ENCODE results near the gene ACTG1.

ACTG1 gene

DNA sequence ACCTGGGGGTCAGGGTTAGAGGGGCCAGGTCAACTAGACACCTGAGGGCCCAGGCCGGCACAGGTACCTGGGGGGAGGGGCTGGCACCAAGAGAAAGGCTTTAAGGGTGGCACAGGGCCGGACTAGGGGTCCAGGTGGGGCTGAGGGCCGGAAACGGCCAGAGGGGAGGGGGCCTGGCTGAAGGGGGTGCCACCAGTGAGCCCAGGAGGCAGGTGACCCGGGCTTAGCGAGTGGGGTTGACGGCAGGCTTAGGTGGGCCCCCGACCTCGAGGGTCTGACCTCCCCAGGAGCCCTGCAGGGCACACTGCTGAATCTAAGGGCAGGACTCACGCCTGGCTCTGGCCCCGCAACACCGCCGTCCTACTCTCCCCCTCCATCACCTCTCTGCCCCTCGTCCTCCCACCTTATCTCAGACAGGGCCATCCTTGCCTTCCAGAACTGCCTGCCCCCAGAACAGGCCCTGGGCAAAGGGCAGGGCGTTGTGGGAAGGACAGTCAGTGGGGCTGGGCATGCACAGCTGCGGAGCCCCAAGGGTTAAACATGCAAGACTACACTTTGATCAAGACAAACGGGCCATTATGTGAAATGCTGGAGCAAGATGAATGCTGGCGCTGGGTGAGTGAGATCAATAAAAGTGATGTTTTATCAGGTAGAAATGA, 44.4 kb downstream of the ACTG1 start:
- peak in 1 of 58 donors; percentile 22 for DNase-seq

DNA sequence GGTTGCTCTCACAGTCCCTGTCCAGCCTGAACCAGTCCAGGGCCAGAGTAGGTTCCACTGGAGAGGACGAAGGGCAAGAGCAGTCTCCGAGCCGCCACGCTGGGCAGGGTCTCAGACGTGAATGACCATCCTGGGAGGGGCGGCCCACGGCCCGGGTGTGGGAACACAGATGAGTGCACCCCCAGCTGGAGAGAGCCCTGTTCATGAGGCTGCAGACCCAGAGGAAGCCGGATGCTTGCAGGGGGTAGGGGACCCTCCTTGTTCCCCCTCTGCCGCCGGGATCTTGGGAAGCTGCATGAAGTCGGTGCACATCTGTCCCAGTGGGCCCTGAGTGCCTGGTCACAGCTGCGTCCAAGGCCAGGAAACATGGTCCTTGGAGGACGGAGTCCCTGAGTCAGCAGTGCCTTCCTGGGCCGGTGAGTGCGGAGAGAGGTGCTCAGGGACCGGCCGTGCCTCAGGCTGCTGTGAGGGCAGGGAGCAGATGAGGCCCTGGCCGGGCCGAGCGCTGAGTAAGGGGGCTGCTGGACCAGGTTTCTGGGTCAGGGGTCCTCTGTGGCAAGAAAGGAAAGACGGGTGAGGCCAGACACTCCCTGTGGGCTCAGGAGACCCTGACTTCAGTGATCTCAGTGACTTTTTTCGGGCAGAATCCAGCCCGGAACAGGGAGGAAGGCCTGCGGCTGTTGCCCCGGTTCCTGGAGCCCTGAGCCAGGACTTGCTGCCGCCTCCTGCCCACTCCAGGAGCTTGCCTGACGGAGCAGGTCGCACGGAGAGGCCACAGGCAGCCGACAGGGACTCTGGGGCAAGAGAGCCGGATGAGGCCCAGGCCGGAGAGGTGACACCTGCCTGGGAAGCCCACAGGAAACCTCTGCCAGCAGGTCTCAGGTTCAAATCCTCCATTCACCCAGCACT, 45.8 kb downstream of the ACTG1 start:
- DNase-seq: no peak

DNA sequence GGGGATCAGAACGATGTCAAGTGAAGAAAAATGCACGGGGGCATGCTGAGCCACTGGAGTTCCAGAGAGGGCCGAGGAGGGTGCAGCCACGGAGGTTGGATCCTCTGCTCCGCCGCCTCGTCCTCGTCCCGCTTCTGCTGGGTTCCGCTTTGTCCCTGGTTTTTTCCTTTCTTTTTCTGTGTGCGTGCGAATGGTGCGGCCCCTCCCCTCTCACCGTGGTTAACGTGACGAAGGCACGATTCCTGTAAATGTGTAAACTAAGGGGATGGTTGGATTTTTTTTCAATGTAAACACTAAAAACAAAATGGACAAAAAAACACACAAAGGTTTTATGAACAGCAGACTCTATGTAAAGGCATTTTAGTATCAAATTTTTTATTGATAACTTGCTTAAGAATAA, 46.7 kb downstream of the ACTG1 start:
- no peak for DNase-seq

DNA sequence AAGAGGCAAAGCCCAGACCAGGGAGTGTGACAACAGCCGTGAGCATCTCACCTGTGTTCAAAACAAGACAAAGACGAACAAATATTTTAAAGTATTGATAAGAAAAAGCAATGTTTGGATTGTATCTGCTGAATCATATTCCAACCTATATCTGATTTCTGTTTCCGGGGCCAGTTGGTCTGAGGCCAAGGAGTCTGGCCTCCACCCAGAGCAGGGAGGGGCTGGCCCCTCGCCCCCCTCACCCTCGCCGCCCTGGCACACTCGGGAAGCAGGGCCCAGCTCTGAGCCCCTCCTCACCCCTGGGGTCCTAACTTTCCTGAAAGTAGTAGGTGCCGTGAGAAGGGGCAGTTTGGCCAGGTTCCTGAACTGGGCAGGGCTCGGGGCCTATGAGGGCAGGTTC, 48.0 kb downstream of the ACTG1 start:
- DNase-seq: no peak

DNA sequence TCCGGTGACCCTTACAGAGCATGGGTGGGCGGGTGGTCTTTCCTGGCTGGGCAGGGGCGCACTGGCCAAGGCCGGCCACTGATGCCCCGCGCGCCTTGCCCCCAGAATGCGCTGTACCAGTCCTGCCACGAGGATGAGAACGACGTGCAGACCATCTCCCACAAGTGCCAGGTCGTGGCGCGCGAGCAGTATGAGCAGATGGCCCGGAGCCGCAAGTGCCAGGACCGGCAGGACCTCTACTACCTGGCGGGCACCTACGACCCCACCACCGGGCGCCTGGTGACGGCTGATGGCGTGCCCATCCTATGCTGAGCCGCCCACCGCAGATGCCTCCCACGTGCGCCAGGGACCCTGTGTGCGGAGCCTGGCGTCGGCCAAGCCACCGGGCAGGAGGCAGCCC, 49.1 kb downstream of the ACTG1 start:
- DNase-seq: no peak

DNA sequence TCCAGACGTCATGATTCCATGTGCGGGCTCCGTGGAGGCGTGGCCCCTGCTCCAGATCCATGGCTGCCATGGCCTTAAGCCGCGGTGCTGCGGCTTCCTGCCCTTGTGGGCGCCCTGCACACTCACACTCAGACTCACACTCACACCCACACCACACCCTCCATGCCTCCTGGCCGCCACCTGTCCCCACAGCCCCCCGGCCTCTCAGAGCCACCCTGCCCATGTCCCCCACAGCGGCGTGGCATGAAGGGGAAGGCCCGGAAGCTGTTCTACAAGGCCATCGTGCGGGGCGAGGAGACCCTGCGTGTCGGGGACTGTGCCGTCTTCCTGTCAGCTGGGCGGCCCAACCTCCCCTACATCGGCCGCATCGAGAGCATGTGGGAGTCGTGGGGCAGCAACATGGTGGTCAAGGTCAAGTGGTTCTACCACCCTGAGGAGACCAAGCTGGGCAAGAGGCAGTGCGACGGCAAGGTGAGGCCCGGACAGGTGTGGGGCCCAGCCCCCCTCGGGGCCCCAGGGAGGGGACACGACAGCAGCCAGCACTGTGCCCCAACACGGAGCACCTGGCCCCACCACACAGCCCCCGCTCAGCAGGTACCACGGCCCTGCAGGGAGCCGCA, 50.0 kb downstream of the ACTG1 start:
- no peak for DNase-seq

DNA sequence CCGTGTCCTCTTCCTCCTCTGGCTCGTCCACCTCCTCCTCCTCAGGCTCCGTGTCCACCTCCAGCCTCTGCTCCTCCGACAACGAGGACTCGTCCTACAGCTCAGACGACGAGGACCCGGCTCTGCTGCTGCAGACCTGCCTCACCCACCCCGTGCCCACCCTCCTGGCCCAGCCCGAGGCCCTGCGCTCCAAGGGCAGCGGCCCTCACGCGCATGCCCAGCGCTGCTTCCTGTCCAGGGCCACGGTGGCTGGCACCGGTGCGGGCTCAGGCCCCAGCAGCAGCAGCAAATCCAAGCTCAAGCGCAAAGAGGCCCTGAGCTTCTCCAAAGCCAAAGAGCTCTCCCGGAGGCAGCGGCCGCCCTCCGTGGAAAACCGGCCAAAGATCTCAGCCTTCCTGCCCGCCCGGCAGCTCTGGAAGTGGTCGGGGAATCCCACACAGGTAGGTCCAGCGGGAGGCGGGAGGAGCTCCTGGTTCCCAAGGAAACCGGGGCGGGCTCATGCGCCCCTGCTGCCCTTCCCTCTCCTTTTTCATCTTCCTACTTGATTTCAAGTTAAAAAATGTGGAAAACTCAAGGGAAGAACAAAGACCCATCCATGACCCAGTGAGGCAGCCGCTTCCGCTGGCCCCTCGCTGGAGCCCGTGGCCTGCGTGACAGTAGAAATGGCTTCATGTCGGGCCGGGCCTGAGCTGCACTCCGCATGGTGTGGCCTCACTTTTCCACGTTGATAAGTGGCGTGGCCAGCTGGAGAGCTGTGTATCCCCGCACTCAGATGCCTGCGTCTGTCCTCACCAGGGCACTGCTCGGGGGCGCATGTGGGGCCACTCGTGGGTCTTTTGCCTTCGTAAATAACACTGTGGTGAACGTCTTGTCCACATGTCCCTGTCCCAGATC, 50.7 kb downstream of the ACTG1 start:
- DNase-seq: no peak

DNA sequence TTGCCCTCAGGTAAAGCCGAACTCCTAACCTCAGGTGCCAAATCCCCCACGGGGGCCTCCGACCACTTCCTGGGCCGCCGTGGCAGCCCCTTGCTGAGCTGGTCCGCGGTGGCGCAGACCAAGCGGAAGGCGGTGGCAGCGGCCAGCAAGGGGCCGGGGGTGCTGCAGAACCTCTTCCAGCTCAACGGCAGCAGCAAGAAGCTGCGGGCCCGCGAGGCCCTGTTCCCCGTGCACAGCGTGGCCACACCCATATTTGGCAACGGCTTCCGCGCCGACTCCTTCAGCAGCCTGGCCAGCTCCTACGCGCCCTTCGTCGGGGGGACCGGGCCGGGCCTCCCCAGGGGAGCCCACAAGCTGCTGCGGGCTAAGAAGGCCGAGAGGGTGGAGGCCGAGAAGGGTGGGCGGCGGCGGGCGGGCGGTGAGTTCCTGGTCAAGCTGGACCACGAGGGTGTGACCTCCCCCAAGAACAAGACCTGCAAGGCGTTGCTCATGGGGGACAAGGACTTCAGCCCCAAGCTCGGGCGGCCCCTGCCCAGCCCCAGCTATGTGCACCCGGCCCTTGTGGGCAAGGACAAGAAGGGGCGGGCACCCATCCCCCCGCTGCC, 51.6 kb downstream of the ACTG1 start:
- no peak for DNase-seq
